ENCODE measurements around the gene SHF. TPM values are rescaled to one million over a fixed set of nuclear protein-coding genes. Genes with fewer than 3 reads are reported as not detected.
A peak's percentile ranks its signal among the peaks of the same experiment; 100 is the strongest.

SHF gene
- total RNA-seq, 1 donor, result 1.9 TPM

GRCh38 chr15:45164914-45165313 lies 22.9 kb downstream of the SHF start:
- no peak for DNase-seq (ENCODE audit: low read depth)
- no peak overlapping the region for H3K4me3 ChIP-seq (ENCODE audit: low read depth, low read length)
- TF ChIP-seq CTCF (IDR thresholded peaks at IDR 0.05; ENCODE audit: insufficient read depth, low read length), result no peak

- no peak for TF ChIP-seq CTCF (IDR thresholded peaks at IDR 0.05; ENCODE audit: insufficient read depth, low read length)
- no peak for DNase-seq (ENCODE audit: low read depth)
- H3K4me3 ChIP-seq (ENCODE audit: low read depth, low read length), result no peak overlapping the region
Measured at GRCh38 chr15:45163508-45163856, 24.3 kb downstream of the SHF start.

- TF ChIP-seq CTCF (IDR thresholded peaks at IDR 0.05; ENCODE audit: insufficient read depth, low read length), result peak; percentile 96
- no peak overlapping the region for H3K4me3 ChIP-seq (ENCODE audit: low read depth, low read length)
- DNase-seq (ENCODE audit: low read depth), result peak; percentile 84
Measured at GRCh38 chr15:45162771-45163507, 24.8 kb downstream of the SHF start.

GRCh38 chr15:45161666-45162065 lies 26.1 kb downstream of the SHF start:
- H3K4me3 ChIP-seq (ENCODE audit: low read depth, low read length), result no peak overlapping the region
- no peak for DNase-seq (ENCODE audit: low read depth)
- TF ChIP-seq CTCF (IDR thresholded peaks at IDR 0.05; ENCODE audit: insufficient read depth, low read length), result no peak

- no peak for TF ChIP-seq CTCF (IDR thresholded peaks at IDR 0.05; ENCODE audit: insufficient read depth, low read length)
- H3K4me3 ChIP-seq (ENCODE audit: low read depth, low read length), result no peak overlapping the region
- DNase-seq (ENCODE audit: low read depth), result peak; percentile 94
Measured at GRCh38 chr15:45157974-45158373, 29.8 kb downstream of the SHF start.

- no peak for TF ChIP-seq CTCF (IDR thresholded peaks at IDR 0.05; ENCODE audit: insufficient read depth, low read length)
- H3K4me3 ChIP-seq (ENCODE audit: low read depth, low read length), result no peak overlapping the region
- DNase-seq (ENCODE audit: low read depth), result peak; percentile 77
Measured at GRCh38 chr15:45156744-45157455, 30.9 kb downstream of the SHF start.
